ENCODE results near the gene HPS5. TPM values are rescaled to one million over a fixed set of nuclear protein-coding genes. Genes with fewer than 3 reads are reported as not detected.

HPS5 gene
- polyA plus RNA-seq, 1 donor (not counting 4 experiments of a cell fraction or from before 2014, with no cell fraction given), result 20.9 TPM

GRCh38 chr11:18358646-18359045 lies 36.7 kb upstream of the HPS5 start:
- dilution Hi-C loops (cut with MboI; ENCODE audit: extremely low pct_ligation_motif_present, low sequenced_read_pairs), result no loop called here
- no peak for TF ChIP-seq EZH2 (IDR thresholded peaks at IDR 0.05; ENCODE audit: low read length)
- TF ChIP-seq, protein P1, sequence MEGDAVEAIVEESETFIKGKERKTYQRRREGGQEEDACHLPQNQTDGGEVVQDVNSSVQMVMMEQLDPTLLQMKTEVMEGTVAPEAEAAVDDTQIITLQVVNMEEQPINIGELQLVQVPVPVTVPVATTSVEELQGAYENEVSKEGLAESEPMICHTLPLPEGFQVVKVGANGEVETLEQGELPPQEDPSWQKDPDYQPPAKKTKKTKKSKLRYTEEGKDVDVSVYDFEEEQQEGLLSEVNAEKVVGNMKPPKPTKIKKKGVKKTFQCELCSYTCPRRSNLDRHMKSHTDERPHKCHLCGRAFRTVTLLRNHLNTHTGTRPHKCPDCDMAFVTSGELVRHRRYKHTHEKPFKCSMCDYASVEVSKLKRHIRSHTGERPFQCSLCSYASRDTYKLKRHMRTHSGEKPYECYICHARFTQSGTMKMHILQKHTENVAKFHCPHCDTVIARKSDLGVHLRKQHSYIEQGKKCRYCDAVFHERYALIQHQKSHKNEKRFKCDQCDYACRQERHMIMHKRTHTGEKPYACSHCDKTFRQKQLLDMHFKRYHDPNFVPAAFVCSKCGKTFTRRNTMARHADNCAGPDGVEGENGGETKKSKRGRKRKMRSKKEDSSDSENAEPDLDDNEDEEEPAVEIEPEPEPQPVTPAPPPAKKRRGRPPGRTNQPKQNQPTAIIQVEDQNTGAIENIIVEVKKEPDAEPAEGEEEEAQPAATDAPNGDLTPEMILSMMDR (optimal IDR thresholded peaks at IDR 0.05 in 1 of 3, IDR thresholded peaks at IDR 0.05 in 1 of 3, conservative IDR thresholded peaks at IDR 0.05 in 1 of 3; ENCODE audit: extremely low read depth in 1 of 3, insufficient read depth in 2 of 3, low read length in 3 of 3), result no peak
- peaks cover 19 to 47% of the 10 kb centered on the region in 2 experiments for H3K36me3 ChIP-seq (ENCODE audit: control insufficient read depth in 2 of 2, extremely low read depth in 1 of 2, insufficient read depth in 2 of 2, low read length in 2 of 2)

DNA sequence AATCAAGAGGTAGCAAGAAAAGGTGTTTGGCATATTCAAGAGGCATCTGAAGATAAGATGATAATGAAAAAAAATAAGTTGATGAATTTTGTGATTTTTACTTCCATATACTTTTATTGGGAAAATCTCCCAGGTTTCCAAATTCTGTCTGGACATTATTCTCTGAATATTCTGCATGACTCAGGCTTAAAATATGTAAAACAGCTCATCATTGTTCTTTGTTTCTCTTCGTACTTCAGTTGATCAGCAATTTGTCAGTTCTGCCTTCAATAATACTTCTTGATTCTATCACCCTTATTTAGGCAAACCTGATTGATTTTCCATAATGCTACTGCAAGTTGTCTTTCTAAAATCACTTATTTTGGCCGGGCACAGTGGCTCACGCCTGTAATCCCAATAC lies 30.6 kb upstream of the HPS5 start:
- no peaks in the 10 kb centered on the region for H3K9me3 ChIP-seq (ENCODE audit: control insufficient read depth, low read depth, low read length)
- FAIRE-seq, result peak; percentile 39
- dilution Hi-C loops (cut with MboI; ENCODE audit: extremely low pct_ligation_motif_present, low sequenced_read_pairs), result no loop called here

More at GRCh38 chr11:18358646-18359045, 36.7 kb upstream of the HPS5 start:
- Histone ChIP-seq H3K9me1 (ENCODE audit: control insufficient read depth, extremely low read depth, insufficient read depth, low read length) (no peaks in the 10 kb centered on the region), H3K4me3 (ENCODE audit: control insufficient read depth in 2 of 3, extremely low read depth in 1 of 3, insufficient read depth in 2 of 3, low read depth in 1 of 3, low read length in 3 of 3) (no peak overlapping the region), H3K9me3 (ENCODE audit: control insufficient read depth, low read depth, low read length) (no peaks in the 10 kb centered on the region), H4K20me1 (ENCODE audit: control insufficient read depth, extremely low read depth, insufficient read depth, low read length) (no peaks in the 10 kb centered on the region), H3K4me1 (ENCODE audit: control insufficient read depth, extremely low read depth, insufficient read depth, low read length) (no peaks in the 10 kb centered on the region), H3K27ac (ENCODE audit: control insufficient read depth, insufficient read depth, low read length) (no peak overlapping the region), H3K4me2 (ENCODE audit: control insufficient read depth, extremely low read depth, insufficient read depth, low read depth, low read length) (no peak overlapping the region), H3K79me2 (ENCODE audit: control insufficient read depth, insufficient read depth, low read length) (no peaks in the 10 kb centered on the region), H3K9ac (ENCODE audit: control insufficient read depth, extremely low read depth, insufficient read depth, low read length) (no peak overlapping the region), H3K27me3 (ENCODE audit: control insufficient read depth, extremely low read depth, insufficient read depth, low read length) (no peaks in the 10 kb centered on the region), H2AFZ (ENCODE audit: control insufficient read depth, low read length) (no peak overlapping the region)
- FAIRE-seq (no peak), DNase-seq (ENCODE audit: low read depth, low spot score) (no peak)

More for the DNA sequence above, 30.6 kb upstream of the HPS5 start:
- H3K9me1 ChIP-seq (ENCODE audit: control insufficient read depth, extremely low read depth, insufficient read depth, low read length), result no peaks in the 10 kb centered on the region
- no peak overlapping the region for H3K4me3 ChIP-seq (ENCODE audit: control insufficient read depth in 2 of 3, extremely low read depth in 1 of 3, insufficient read depth in 2 of 3, low read depth in 1 of 3, low read length in 3 of 3)
- no peak overlapping the region for H3K27ac ChIP-seq (ENCODE audit: control insufficient read depth, insufficient read depth, low read length)
- H3K27me3 ChIP-seq (ENCODE audit: control insufficient read depth, extremely low read depth, insufficient read depth, low read length), result no peaks in the 10 kb centered on the region
- H2AFZ ChIP-seq (ENCODE audit: control insufficient read depth, low read length), result no peak overlapping the region
- peaks cover 15 to 19% of the 10 kb centered on the region in 2 experiments for H3K36me3 ChIP-seq (ENCODE audit: control insufficient read depth in 2 of 2, extremely low read depth in 1 of 2, insufficient read depth in 2 of 2, low read length in 2 of 2)
- no peak overlapping the region for H3K9ac ChIP-seq (ENCODE audit: control insufficient read depth, extremely low read depth, insufficient read depth, low read length)
- TF ChIP-seq EZH2 (IDR thresholded peaks at IDR 0.05; ENCODE audit: low read length), result no peak
- TF ChIP-seq, protein P1 (optimal IDR thresholded peaks at IDR 0.05 in 1 of 3, IDR thresholded peaks at IDR 0.05 in 1 of 3, conservative IDR thresholded peaks at IDR 0.05 in 1 of 3; ENCODE audit: extremely low read depth in 1 of 3, insufficient read depth in 2 of 3, low read length in 3 of 3), result no peak
- no peaks in the 10 kb centered on the region for H3K79me2 ChIP-seq (ENCODE audit: control insufficient read depth, insufficient read depth, low read length)
- no peaks in the 10 kb centered on the region for H4K20me1 ChIP-seq (ENCODE audit: control insufficient read depth, extremely low read depth, insufficient read depth, low read length)
- no peak for DNase-seq (ENCODE audit: low read depth, low spot score)
- H3K4me1 ChIP-seq (ENCODE audit: control insufficient read depth, extremely low read depth, insufficient read depth, low read length), result peaks cover 16% of the 10 kb centered on the region
- no peak overlapping the region for H3K4me2 ChIP-seq (ENCODE audit: control insufficient read depth, extremely low read depth, insufficient read depth, low read depth, low read length)
